OCI-LY7 (cell line): ENCODE data around the gene ZNF586.

Experiments used
- CTCF ChIP-seq: fragments of 200-600 bp; sonication (generic); conservative IDR thresholded peaks from 2 replicates; pipeline ENCODE4 v1.5.1; 2014; ENCODE audit warnings: mild to moderate bottlenecking, antibody characterized with exemption, low read length, moderate library complexity, mixed read lengths
- EZH2phosphoT487 ChIP-seq: fragments of 200-600 bp; sonication (generic); IDR thresholded peaks from 2 replicates; pipeline ENCODE4 v1.6.1; 2018; ENCODE audit warnings: low read depth, borderline replicate concordance, mild to moderate bottlenecking, mixed run types, antibody characterized with exemption, low read length, moderate library complexity, mixed read lengths

GRCh38 chr19:57830071-57830602 is 60.7 kb downstream of the ZNF586 start, which contains the start of gene ZNF587B:
- peak; percentile 78 for TF ChIP-seq CTCF
- TF ChIP-seq EZH2phosphoT487: no peak
